ENCODE data around the gene IFNA6. TPM values are rescaled to one million over a fixed set of nuclear protein-coding genes. Genes with fewer than 3 reads are reported as not detected.

IFNA6 gene
- total RNA-seq (not detected), polyA plus RNA-seq (ENCODE audit: insufficient read depth, low read depth, low replicate concordance) (not detected)
- long read RNA-seq, donor 1, result 0 reads
- long read RNA-seq, donor 2, result 0 reads
- long read RNA-seq, donor 3, result 0 reads
- long read RNA-seq, donor 4, result 0 reads
- long read RNA-seq, donor 5, result 0 reads
- long read RNA-seq, donor 6, result 0 reads
- long read RNA-seq, donor 7, result 0 reads
- long read RNA-seq, donor 8, result 0 reads
- long read RNA-seq, donor 9, result 0 reads
- long read RNA-seq, donor 10, result 0 reads

DNA sequence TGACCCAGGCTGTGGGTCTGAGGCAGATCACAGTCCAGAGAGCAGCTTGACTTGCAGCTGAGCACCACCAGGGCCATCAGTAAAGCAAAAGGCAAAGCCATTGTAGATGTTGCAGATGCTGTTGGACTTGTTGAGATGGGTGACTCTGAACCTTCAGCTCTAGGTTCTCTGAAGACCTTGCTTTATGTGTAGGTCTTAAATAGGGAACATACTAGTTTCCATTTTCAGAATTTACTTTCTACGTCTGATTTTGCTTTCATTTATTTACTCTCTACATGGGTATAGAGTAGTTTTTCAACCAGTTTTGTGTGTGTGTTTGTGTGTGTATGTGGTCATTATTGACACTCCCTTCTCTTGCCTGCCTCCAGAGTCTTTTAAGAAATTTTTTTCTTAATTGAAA is at the start of gene IFNA6:
IFNA6 (minus strand) TSS at position 101 of the 400 bp plus-strand sequence; CDS start at position 101, 0 bp downstream.
- intact Hi-C loops (cut with DNase I), result no loop called here
- Histone ChIP-seq H3K9me3 (ENCODE audit: control insufficient read depth in 2 of 3, insufficient read depth in 1 of 3, low read length in 3 of 3) (no peaks in the 10 kb centered on the region), H3K9ac (ENCODE audit: low read length in 3 of 3) (no peak within 1 kb of the TSS), H3K4me1 (ENCODE audit: control insufficient read depth in 2 of 3, insufficient read depth in 2 of 3, low read depth in 1 of 3, low read length in 3 of 3) (no peaks in the 10 kb centered on the region), H3K36me3 (ENCODE audit: control insufficient read depth in 2 of 3, insufficient read depth in 3 of 3, low read length in 3 of 3) (no peaks in the 10 kb centered on the region), H3K27me3 (ENCODE audit: control insufficient read depth, insufficient read depth, low read length) (no peaks in the 10 kb centered on the region), H3K4me3 (ENCODE audit: low read length in 3 of 3) (no peak within 1 kb of the TSS), H3K27ac (ENCODE audit: low read depth in 2 of 2, low read length in 2 of 2) (no peak within 1 kb of the TSS)
- TF ChIP-seq, protein P1, sequence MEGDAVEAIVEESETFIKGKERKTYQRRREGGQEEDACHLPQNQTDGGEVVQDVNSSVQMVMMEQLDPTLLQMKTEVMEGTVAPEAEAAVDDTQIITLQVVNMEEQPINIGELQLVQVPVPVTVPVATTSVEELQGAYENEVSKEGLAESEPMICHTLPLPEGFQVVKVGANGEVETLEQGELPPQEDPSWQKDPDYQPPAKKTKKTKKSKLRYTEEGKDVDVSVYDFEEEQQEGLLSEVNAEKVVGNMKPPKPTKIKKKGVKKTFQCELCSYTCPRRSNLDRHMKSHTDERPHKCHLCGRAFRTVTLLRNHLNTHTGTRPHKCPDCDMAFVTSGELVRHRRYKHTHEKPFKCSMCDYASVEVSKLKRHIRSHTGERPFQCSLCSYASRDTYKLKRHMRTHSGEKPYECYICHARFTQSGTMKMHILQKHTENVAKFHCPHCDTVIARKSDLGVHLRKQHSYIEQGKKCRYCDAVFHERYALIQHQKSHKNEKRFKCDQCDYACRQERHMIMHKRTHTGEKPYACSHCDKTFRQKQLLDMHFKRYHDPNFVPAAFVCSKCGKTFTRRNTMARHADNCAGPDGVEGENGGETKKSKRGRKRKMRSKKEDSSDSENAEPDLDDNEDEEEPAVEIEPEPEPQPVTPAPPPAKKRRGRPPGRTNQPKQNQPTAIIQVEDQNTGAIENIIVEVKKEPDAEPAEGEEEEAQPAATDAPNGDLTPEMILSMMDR (IDR thresholded peaks at IDR 0.05; ENCODE audit: borderline replicate concordance, extremely low read depth, insufficient read depth), result no peak
- DNase-seq (no peak), FAIRE-seq (no peak)

DNA sequence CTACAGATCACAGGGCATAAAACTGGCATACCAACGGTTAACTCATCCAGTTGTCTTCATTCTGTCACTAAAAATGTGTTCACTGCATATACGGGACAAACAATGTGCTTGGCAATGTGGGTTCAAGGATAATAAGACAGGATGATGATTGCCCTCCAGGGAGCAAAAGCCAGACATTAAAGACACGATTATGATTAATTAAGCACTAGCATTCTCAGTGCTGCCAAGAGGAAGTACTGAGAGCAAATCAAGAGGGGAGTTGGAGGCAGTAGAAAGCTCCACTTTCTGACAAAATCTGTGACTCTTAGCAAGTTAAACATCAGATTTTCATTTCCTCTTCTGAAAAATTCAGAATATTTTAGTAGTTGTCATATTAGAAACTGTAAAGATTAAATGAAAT is 49.3 kb upstream of the IFNA6 start:
- no peak for DNase-seq
- no peak overlapping the region for H3K9ac ChIP-seq (ENCODE audit: low read length in 3 of 3)
- H3K36me3 ChIP-seq (ENCODE audit: control insufficient read depth in 2 of 3, insufficient read depth in 3 of 3, low read length in 3 of 3), result no peaks in the 10 kb centered on the region
- no peak for FAIRE-seq
- H3K27ac ChIP-seq (ENCODE audit: low read depth in 2 of 2, low read length in 2 of 2), result no peak overlapping the region
- H3K4me1 ChIP-seq (ENCODE audit: control insufficient read depth in 2 of 3, insufficient read depth in 2 of 3, low read depth in 1 of 3, low read length in 3 of 3), result peaks cover 0 to 6% (median 0%) of the 10 kb centered on the region in 3 donors
- TF ChIP-seq, protein P1 (IDR thresholded peaks at IDR 0.05; ENCODE audit: borderline replicate concordance, extremely low read depth, insufficient read depth), result no peak
- no peaks in the 10 kb centered on the region for H3K27me3 ChIP-seq (ENCODE audit: control insufficient read depth, insufficient read depth, low read length)
- intact Hi-C loops (cut with DNase I), result no loop called here
- H3K9me3 ChIP-seq (ENCODE audit: control insufficient read depth in 2 of 3, insufficient read depth in 1 of 3, low read length in 3 of 3), result no peaks in the 10 kb centered on the region
- no peak overlapping the region for H3K4me3 ChIP-seq (ENCODE audit: low read length in 3 of 3)

DNA sequence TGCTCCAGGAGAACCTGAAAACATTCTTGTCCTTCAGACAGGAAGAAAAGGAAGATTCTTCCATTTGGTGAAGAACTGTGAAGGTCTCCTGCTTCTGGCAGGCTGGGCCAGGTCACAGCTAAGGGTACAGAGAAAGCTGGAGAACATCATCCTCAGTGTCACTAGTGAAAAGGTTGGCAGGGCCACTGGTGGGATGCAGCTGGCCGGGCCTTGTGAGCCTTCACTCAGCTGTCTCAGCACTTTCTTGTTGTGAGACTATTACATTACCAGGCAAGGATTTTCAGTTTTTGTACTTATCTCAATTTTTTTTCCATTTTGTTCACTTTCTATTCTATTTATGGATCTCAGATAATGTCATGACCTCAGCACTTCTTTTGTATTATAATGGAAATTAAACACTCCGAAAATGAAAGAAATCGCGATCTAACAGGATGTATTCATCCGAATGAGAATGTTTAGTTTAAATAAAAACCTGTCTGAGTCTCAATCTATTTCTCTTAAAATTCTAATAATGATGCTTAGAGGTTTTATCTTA is 48.3 kb upstream of the IFNA6 start:
- DNase-seq, result no peak
- TF ChIP-seq, protein P1 (IDR thresholded peaks at IDR 0.05; ENCODE audit: borderline replicate concordance, extremely low read depth, insufficient read depth), result no peak
- Histone ChIP-seq H3K4me1 (ENCODE audit: control insufficient read depth in 2 of 3, insufficient read depth in 2 of 3, low read depth in 1 of 3, low read length in 3 of 3) (peaks cover 0 to 6% (median 0%) of the 10 kb centered on the region in 3 donors), H3K36me3 (ENCODE audit: control insufficient read depth in 2 of 3, insufficient read depth in 3 of 3, low read length in 3 of 3) (no peaks in the 10 kb centered on the region), H3K27ac (ENCODE audit: low read depth in 2 of 2, low read length in 2 of 2) (no peak overlapping the region), H3K9ac (ENCODE audit: low read length in 3 of 3) (no peak overlapping the region), H3K9me3 (ENCODE audit: control insufficient read depth in 2 of 3, insufficient read depth in 1 of 3, low read length in 3 of 3) (no peaks in the 10 kb centered on the region), H3K4me3 (ENCODE audit: low read length in 3 of 3) (no peak overlapping the region), H3K27me3 (ENCODE audit: control insufficient read depth, insufficient read depth, low read length) (no peaks in the 10 kb centered on the region)
- intact Hi-C loops (cut with DNase I), result no loop called here
- FAIRE-seq, result no peak

All from kidney (tissue), 22 donors.